Liver (tissue), 9 donors: ENCODE results near the gene SMAD7. TPM values are rescaled to one million over a fixed set of nuclear protein-coding genes. Genes with fewer than 3 reads are reported as not detected.

Experiments
- DNase-seq: peaks from one replicate; pipeline ENCODE4 v3.0.0-alpha.2; 2017; ENCODE audit warnings: low spot score
- H3K27ac ChIP-seq, 2 donors: one replicate each; pipeline ENCODE4 v1.7.0; 2013; ENCODE audit warnings: inconsistent platforms in 2 of 2, low read length in 2 of 2, control low read depth in 1 of 2, low read depth in 1 of 2, mild to moderate bottlenecking in 1 of 2
- H3K27me3 ChIP-seq, 4 donors: one replicate each; pipeline versions ENCODE4 v1.6.1 to v1.7.0; 2013; ENCODE audit warnings: low read length in 3 of 4, inconsistent platforms in 1 of 4, mild to moderate bottlenecking in 1 of 4, moderate library complexity in 1 of 4; ENCODE audit not compliant: control insufficient read depth in 4 of 4, insufficient read depth in 4 of 4
- H3K36me3 ChIP-seq, 4 donors: one replicate each; pipeline versions ENCODE4 v1.6.1 to v1.7.0; 2013; ENCODE audit warnings: low read length in 3 of 4, mild to moderate bottlenecking in 3 of 4, low read depth in 1 of 4, moderate library complexity in 1 of 4; ENCODE audit not compliant: control insufficient read depth in 4 of 4, insufficient read depth in 3 of 4
- H3K4me1 ChIP-seq, 4 donors: one replicate each; pipeline versions ENCODE4 v1.6.1 to v1.7.0; 2013; ENCODE audit warnings: low read length in 3 of 4, mild to moderate bottlenecking in 3 of 4, moderate library complexity in 1 of 4; ENCODE audit not compliant: control insufficient read depth in 4 of 4, insufficient read depth in 4 of 4
- H3K4me3 ChIP-seq, 3 donors: one replicate each; pipeline versions ENCODE4 v1.6.1 to v1.7.0; 2013; ENCODE audit warnings: low read length in 3 of 3, control low read depth in 1 of 3, low read depth in 1 of 3, mild to moderate bottlenecking in 1 of 3
- H3K9ac ChIP-seq, 2 donors: one replicate each; pipeline ENCODE4 v1.7.0; 2013; ENCODE audit warnings: low read length in 2 of 2, mild to moderate bottlenecking in 2 of 2, moderate library complexity in 2 of 2, control low read depth in 1 of 2, low read depth in 1 of 2
- H3K9me3 ChIP-seq, 4 donors: one replicate each; pipeline versions ENCODE4 v1.6.1 to v1.7.0; 2013; ENCODE audit warnings: low read length in 3 of 4; ENCODE audit not compliant: control insufficient read depth in 4 of 4
- EGR1 ChIP-seq, 2 donors: IDR thresholded peaks; 2 replicates each; pipeline ENCODE4 v1.6.1; 2016 to 2018; ENCODE audit warnings: antibody characterized with exemption in 2 of 2, low read depth in 2 of 2
- FOXA1 ChIP-seq: IDR thresholded peaks from 2 replicates; pipeline ENCODE4 v1.6.1; 2016; ENCODE audit warnings: antibody characterized with exemption
- GABPA ChIP-seq, 2 donors: IDR thresholded peaks in 1 of 2; conservative IDR thresholded peaks in 1 of 2; 2 replicates each; pipeline ENCODE4 v1.6.1; 2016; ENCODE audit warnings: antibody characterized with exemption in 2 of 2, mild to moderate bottlenecking in 1 of 2, moderate library complexity in 1 of 2
- HNF4A ChIP-seq, 2 donors: conservative IDR thresholded peaks; 2 replicates each; pipeline ENCODE4 v1.6.1; 2016; ENCODE audit warnings: antibody characterized with exemption in 2 of 2, mild to moderate bottlenecking in 2 of 2
- HNF4G ChIP-seq: IDR thresholded peaks from 2 replicates; pipeline ENCODE4 v1.6.1; 2016; ENCODE audit warnings: antibody characterized with exemption
- JUND ChIP-seq, 2 donors: IDR thresholded peaks; 2 replicates each; pipeline ENCODE4 v1.6.1; 2016; ENCODE audit warnings: antibody characterized with exemption in 2 of 2
- MAX ChIP-seq: IDR thresholded peaks from 2 replicates; pipeline ENCODE4 v1.6.1; 2016; ENCODE audit warnings: antibody characterized with exemption
- NR2F2 ChIP-seq: IDR thresholded peaks from 2 replicates; pipeline ENCODE4 v1.6.1; 2016; ENCODE audit warnings: antibody characterized with exemption
- RAD21 ChIP-seq, 2 donors: IDR thresholded peaks; 2 replicates each; pipeline ENCODE4 v1.6.1; 2016; ENCODE audit warnings: antibody characterized with exemption in 2 of 2, mild to moderate bottlenecking in 2 of 2
- RXRA ChIP-seq, 2 donors: IDR thresholded peaks; 2 replicates each; pipeline ENCODE4 v1.6.1; 2017 to 2018; ENCODE audit warnings: antibody characterized with exemption in 2 of 2, mild to moderate bottlenecking in 1 of 2
- SP1 ChIP-seq: IDR thresholded peaks from 2 replicates; pipeline ENCODE4 v1.6.1; 2018; ENCODE audit warnings: antibody characterized with exemption, mild to moderate bottlenecking
- TAF1 ChIP-seq: conservative IDR thresholded peaks from 2 replicates; pipeline ENCODE4 v1.6.1; 2016; ENCODE audit warnings: antibody characterized with exemption, mild to moderate bottlenecking
- WGBS: extraction: QIAGEN DNeasy Blood & Tissue Kit; methylation state at CpG from one replicate; pipeline ENCODE4 v1.1.7; 2013; 5-methylcytosine and 5-hydroxymethylcytosine counted together
- polyA plus RNA-seq, 2 donors: library from polyadenylated mRNA; stranded (reverse) in 1 of 2; unstranded in 1 of 2; fragments of 200-250 nt in 1 of 2; fragments of >200 nt in 1 of 2; fragmentation: Nextera tagmentation in 1 of 2; extraction: Ambion mirVana in 1 of 2; gene quantifications; one replicate each; pipeline versions ENCODE4 v1.2.1 to v1.2.3, GENCODE V29; 2013 to 2015
- total RNA-seq, 2 donors: library from RNA; depleted of rRNA; stranded (reverse); fragments of >200 nt; gene quantifications; one replicate each; pipeline ENCODE4 v1.2.3, GENCODE V29; 2014
- TF ChIP-seq, protein P1 (sequence below): IDR thresholded peaks from 2 replicates; pipeline ENCODE4 v1.6.1; 2016; ENCODE audit warnings: antibody characterized with exemption
- TF ChIP-seq, protein P2 (sequence below): fragments of 150-350 bp; IDR thresholded peaks from 2 replicates; pipeline ENCODE4 v1.5.1; 2017; ENCODE audit warnings: improper control_type of control experiment, low read depth, low read length; ENCODE audit not compliant: missing input control
- TF ChIP-seq, protein P3 (sequence below): IDR thresholded peaks from 2 replicates; pipeline ENCODE4 v1.6.1; 2016; ENCODE audit warnings: antibody characterized with exemption
- TF ChIP-seq, protein P4 (sequence below): IDR thresholded peaks from 2 replicates; pipeline ENCODE4 v1.6.1; 2016; ENCODE audit warnings: antibody characterized with exemption, mild to moderate bottlenecking
- donor health status: healthy.
- donor health status: healthy.
- donor health status: healthy.
- donor health status: healthy.
- donor health status: healthy.

Gene SMAD7
- total and polyA plus RNA-seq, 4 donors = 3.2 to 11.8 (median 10.1) TPM

- TF ChIP-seq, protein P1, sequence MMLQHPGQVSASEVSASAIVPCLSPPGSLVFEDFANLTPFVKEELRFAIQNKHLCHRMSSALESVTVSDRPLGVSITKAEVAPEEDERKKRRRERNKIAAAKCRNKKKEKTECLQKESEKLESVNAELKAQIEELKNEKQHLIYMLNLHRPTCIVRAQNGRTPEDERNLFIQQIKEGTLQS = no peak
- TF ChIP-seq MAX (no peak), JUND (IDR thresholded peaks at IDR 0.05) (no peak), RAD21 (IDR thresholded peaks at IDR 0.05) (no peak), EGR1 (IDR thresholded peaks at IDR 0.05; ENCODE audit: low read depth in 2 of 2) (no peak), RXRA (IDR thresholded peaks at IDR 0.05) (no peak), GABPA (IDR thresholded peaks at IDR 0.05 in 1 of 2, conservative IDR thresholded peaks at IDR 0.05 in 1 of 2) (no peak), HNF4G (no peak)
- TF ChIP-seq, protein P2, sequence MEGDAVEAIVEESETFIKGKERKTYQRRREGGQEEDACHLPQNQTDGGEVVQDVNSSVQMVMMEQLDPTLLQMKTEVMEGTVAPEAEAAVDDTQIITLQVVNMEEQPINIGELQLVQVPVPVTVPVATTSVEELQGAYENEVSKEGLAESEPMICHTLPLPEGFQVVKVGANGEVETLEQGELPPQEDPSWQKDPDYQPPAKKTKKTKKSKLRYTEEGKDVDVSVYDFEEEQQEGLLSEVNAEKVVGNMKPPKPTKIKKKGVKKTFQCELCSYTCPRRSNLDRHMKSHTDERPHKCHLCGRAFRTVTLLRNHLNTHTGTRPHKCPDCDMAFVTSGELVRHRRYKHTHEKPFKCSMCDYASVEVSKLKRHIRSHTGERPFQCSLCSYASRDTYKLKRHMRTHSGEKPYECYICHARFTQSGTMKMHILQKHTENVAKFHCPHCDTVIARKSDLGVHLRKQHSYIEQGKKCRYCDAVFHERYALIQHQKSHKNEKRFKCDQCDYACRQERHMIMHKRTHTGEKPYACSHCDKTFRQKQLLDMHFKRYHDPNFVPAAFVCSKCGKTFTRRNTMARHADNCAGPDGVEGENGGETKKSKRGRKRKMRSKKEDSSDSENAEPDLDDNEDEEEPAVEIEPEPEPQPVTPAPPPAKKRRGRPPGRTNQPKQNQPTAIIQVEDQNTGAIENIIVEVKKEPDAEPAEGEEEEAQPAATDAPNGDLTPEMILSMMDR = no peak
- TF ChIP-seq, protein P3, sequence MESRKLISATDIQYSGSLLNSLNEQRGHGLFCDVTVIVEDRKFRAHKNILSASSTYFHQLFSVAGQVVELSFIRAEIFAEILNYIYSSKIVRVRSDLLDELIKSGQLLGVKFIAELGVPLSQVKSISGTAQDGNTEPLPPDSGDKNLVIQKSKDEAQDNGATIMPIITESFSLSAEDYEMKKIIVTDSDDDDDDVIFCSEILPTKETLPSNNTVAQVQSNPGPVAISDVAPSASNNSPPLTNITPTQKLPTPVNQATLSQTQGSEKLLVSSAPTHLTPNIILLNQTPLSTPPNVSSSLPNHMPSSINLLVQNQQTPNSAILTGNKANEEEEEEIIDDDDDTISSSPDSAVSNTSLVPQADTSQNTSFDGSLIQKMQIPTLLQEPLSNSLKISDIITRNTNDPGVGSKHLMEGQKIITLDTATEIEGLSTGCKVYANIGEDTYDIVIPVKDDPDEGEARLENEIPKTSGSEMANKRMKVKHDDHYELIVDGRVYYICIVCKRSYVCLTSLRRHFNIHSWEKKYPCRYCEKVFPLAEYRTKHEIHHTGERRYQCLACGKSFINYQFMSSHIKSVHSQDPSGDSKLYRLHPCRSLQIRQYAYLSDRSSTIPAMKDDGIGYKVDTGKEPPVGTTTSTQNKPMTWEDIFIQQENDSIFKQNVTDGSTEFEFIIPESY = no peak
- H3K27ac ChIP-seq = no peak overlapping the region
- WGBS = 90% methylated on average over 20 of the region's 20 CpGs
- H3K9me3 ChIP-seq = no peaks in the 10 kb centered on the region
- no peaks in the 10 kb centered on the region for H3K4me1 ChIP-seq
- H3K27me3 ChIP-seq = no peaks in the 10 kb centered on the region
- no peak for DNase-seq
- H3K36me3 ChIP-seq = no peaks in the 10 kb centered on the region
- no peak overlapping the region for H3K9ac ChIP-seq
- H3K4me3 ChIP-seq = no peak overlapping the region
Observed at GRCh38 chr18:48872234-48873145, 78.3 kb downstream of the SMAD7 start.

- DNase-seq = no peak
- Histone ChIP-seq H3K4me3 (no peak overlapping the region), H3K4me1 (no peaks in the 10 kb centered on the region), H3K27me3 (no peaks in the 10 kb centered on the region), H3K9me3 (no peaks in the 10 kb centered on the region), H3K27ac (no peak overlapping the region), H3K36me3 (no peaks in the 10 kb centered on the region), H3K9ac (no peak overlapping the region)
- 94% methylated on average over 23 of the region's 23 CpGs for WGBS
- TF ChIP-seq NR2F2 (no peak), HNF4G (no peak), SP1 (no peak), HNF4A (conservative IDR thresholded peaks at IDR 0.05) (no peak), TAF1 (no peak), RXRA (IDR thresholded peaks at IDR 0.05) (no peak), MAX (no peak), FOXA1 (no peak)
- TF ChIP-seq, protein P4, sequence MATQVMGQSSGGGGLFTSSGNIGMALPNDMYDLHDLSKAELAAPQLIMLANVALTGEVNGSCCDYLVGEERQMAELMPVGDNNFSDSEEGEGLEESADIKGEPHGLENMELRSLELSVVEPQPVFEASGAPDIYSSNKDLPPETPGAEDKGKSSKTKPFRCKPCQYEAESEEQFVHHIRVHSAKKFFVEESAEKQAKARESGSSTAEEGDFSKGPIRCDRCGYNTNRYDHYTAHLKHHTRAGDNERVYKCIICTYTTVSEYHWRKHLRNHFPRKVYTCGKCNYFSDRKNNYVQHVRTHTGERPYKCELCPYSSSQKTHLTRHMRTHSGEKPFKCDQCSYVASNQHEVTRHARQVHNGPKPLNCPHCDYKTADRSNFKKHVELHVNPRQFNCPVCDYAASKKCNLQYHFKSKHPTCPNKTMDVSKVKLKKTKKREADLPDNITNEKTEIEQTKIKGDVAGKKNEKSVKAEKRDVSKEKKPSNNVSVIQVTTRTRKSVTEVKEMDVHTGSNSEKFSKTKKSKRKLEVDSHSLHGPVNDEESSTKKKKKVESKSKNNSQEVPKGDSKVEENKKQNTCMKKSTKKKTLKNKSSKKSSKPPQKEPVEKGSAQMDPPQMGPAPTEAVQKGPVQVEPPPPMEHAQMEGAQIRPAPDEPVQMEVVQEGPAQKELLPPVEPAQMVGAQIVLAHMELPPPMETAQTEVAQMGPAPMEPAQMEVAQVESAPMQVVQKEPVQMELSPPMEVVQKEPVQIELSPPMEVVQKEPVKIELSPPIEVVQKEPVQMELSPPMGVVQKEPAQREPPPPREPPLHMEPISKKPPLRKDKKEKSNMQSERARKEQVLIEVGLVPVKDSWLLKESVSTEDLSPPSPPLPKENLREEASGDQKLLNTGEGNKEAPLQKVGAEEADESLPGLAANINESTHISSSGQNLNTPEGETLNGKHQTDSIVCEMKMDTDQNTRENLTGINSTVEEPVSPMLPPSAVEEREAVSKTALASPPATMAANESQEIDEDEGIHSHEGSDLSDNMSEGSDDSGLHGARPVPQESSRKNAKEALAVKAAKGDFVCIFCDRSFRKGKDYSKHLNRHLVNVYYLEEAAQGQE = no peak
- TF ChIP-seq, protein P3 = no peak
- TF ChIP-seq, protein P2 = no peak
Observed at GRCh38 chr18:48871391-48872166, 79.2 kb downstream of the SMAD7 start.
